Activated CD8-positive, alpha-beta T cell treated with anti-CD3 and anti-CD28 coated beads for 36 hours (primary cell): ENCODE measurements around the gene HEXIM1. TPM values are rescaled to one million over a fixed set of nuclear protein-coding genes. Genes with fewer than 3 reads are reported as not detected.

Experiments
- ATAC-seq: fragments of 200-7000 bp; cut with Tn5 transposase; one replicate; pipeline ENCODE4 v1.10.0; 2021; ENCODE audit warnings: mild to moderate bottlenecking, moderate library complexity
- CTCF ChIA-PET: fragments of 350-600 bp; sonication (Branson Sonifier 250); formaldehyde crosslinking; loops from one replicate; lab custom pipeline; 2021; ENCODE audit warnings: antibody characterized with exemption; lab: Charles Lee
- POLR2A ChIA-PET: fragments of 350-600 bp; sonication (Branson Sonifier 250); formaldehyde crosslinking; loops from one replicate; lab custom pipeline; 2021; ENCODE audit warnings: antibody characterized with exemption; lab: Charles Lee
- DNase-seq: peaks from one replicate; pipeline ENCODE4 v3.0.0-alpha.2; 2020
- H3K27ac Mint-ChIP-seq: one replicate; pipeline ENCODE4 v1.8.0; 2021; ENCODE audit warnings: mild to moderate bottlenecking, mixed read lengths
- H3K27me3 Mint-ChIP-seq: one replicate; pipeline ENCODE4 v1.8.0; 2021; ENCODE audit warnings: mixed read lengths
- H3K36me3 Mint-ChIP-seq: one replicate; pipeline ENCODE4 v1.8.0; 2021; ENCODE audit warnings: low read depth, mixed read lengths
- H3K4me1 Mint-ChIP-seq: one replicate; pipeline ENCODE4 v1.8.0; 2021; ENCODE audit warnings: low read depth, mixed read lengths
- H3K4me3 Mint-ChIP-seq: one replicate; pipeline ENCODE4 v1.8.0; 2021; ENCODE audit warnings: mild to moderate bottlenecking, moderate library complexity, mixed read lengths
- H3K9me3 Mint-ChIP-seq: one replicate; pipeline ENCODE4 v1.8.0; 2021; ENCODE audit warnings: mixed read lengths
- CTCF ChIP-seq: fragments of 200-600 bp; IDR thresholded peaks from one replicate; pipeline ENCODE4 v1.8.0; 2022; ENCODE audit warnings: antibody characterized with exemption, mild to moderate bottlenecking
- intact Hi-C: fragments of 100-400 bp; cut with micrococcal nuclease; formaldehyde crosslinking; loops from one replicate; pipeline ENCODE4 v1.10.0; 2022
- total RNA-seq, 2 experiments: library from RNA; stranded (reverse); gene quantifications; one replicate each; pipeline ENCODE4 v1.2.3, GENCODE V29; 2021

The HEXIM1 gene
- total RNA-seq, 2 experiments from 2014 or later: 22.6 to 23.5 TPM

- ChIA-PET POLR2A (interaction anchor here (0.6 to 8.5 kb wide), 14 partner anchors 10 to 258 kb away, joined by 3 to 200 read pairs (median 14); partner anchors contain the start of genes ACBD4, HEXIM2 and MAP3K14), CTCF (interaction anchor here (0.7 to 14.4 kb wide), 24 partner anchors 9 to 234 kb away, joined by 3 to 352 read pairs (median 6); partner anchors contain the start of genes ACBD4, FMNL1, HEXIM2 and PLCD3)
- ATAC-seq (no peak), DNase-seq (no peak)
- no peak for TF ChIP-seq CTCF
- Mint-ChIP-seq H3K27ac (peak overlapping the region; percentile 85), H3K4me1 (peaks cover 30% of the 10 kb centered on the region), H3K9me3 (no peaks in the 10 kb centered on the region), H3K36me3 (peaks cover 17% of the 10 kb centered on the region), H3K4me3 (peak overlapping the region; percentile 98), H3K27me3 (no peaks in the 10 kb centered on the region)
- intact Hi-C loops: loop anchor here (1.0 kb wide), 1 partner anchor 19 kb away; no protein-coding TSS in a partner anchor
Observed at GRCh38 chr17:45150911-45151809, 2.9 kb downstream of the HEXIM1 start.

- no peak for TF ChIP-seq CTCF
- intact Hi-C loops: no loop called here
- DNase-seq (peak; percentile 55), ATAC-seq (peak; percentile 52)
- Mint-ChIP-seq H3K9me3 (no peaks in the 10 kb centered on the region), H3K27ac (peak overlapping the region; percentile 71), H3K27me3 (no peaks in the 10 kb centered on the region), H3K4me3 (no peak overlapping the region), H3K4me1 (peaks cover 53% of the 10 kb centered on the region), H3K36me3 (peaks cover 22% of the 10 kb centered on the region)
- POLR2A ChIA-PET: interaction anchor here (0.8 to 1.5 kb wide), 3 partner anchors 19 to 66 kb away, joined by 3 to 4 read pairs (median 3); partner anchors contain the start of gene ACBD4
- CTCF ChIA-PET: interaction anchor here (0.6 to 14.4 kb wide), 4 partner anchors 18 to 42 kb away, joined by 3 to 352 read pairs (median 33); partner anchors contain the start of gene ACBD4
Observed at GRCh38 chr17:45155029-45155428, 6.8 kb downstream of the HEXIM1 start.

GRCh38 chr17:45155483-45155882, 7.2 kb downstream of the HEXIM1 start:
- no peak for ATAC-seq
- Mint-ChIP-seq H3K27ac (peak overlapping the region; percentile 71), H3K9me3 (no peaks in the 10 kb centered on the region), H3K4me3 (no peak overlapping the region), H3K27me3 (no peaks in the 10 kb centered on the region), H3K36me3 (peaks cover 22% of the 10 kb centered on the region), H3K4me1 (peaks cover 53% of the 10 kb centered on the region)
- TF ChIP-seq CTCF: no peak
- ChIA-PET POLR2A (interaction anchor here (0.8 to 1.5 kb wide), 3 partner anchors 19 to 66 kb away, joined by 3 to 4 read pairs (median 3); partner anchors contain the start of gene ACBD4), CTCF (interaction anchor here (0.6 to 14.4 kb wide), 4 partner anchors 17 to 41 kb away, joined by 3 to 352 read pairs (median 33); partner anchors contain the start of gene ACBD4)
- intact Hi-C loops: no loop called here
- no peak for DNase-seq

GRCh38 chr17:45156242-45156641, 8.0 kb downstream of the HEXIM1 start:
- DNase-seq (no peak), ATAC-seq (no peak)
- Mint-ChIP-seq H3K4me1 (peaks cover 46% of the 10 kb centered on the region), H3K9me3 (no peaks in the 10 kb centered on the region), H3K36me3 (peaks cover 24% of the 10 kb centered on the region), H3K4me3 (no peak overlapping the region), H3K27me3 (no peaks in the 10 kb centered on the region), H3K27ac (peak overlapping the region; percentile 51)
- ChIA-PET POLR2A (interaction anchor here (1.0 to 1.5 kb wide), 4 partner anchors 8 to 65 kb away, joined by 3 to 10 read pairs (median 4); partner anchors contain the start of genes ACBD4 and HEXIM1), CTCF (interaction anchor here (8.3 to 14.4 kb wide), 3 partner anchors 6 to 41 kb away, joined by 60 to 352 read pairs (median 145); partner anchors contain the start of genes ACBD4 and HEXIM1)
- TF ChIP-seq CTCF: no peak
- intact Hi-C loops: no loop called here
